Chondrocyte (in vitro differentiated cells): ENCODE data around the gene GASK1B. TPM values are rescaled to one million over a fixed set of nuclear protein-coding genes. Genes with fewer than 3 reads are reported as not detected.

Experiments
- DNase-seq: peaks from one replicate; pipeline ENCODE4 v3.0.0; 2021; ENCODE audit warnings: mixed read lengths, low spot score
- H3K27ac Mint-ChIP-seq: one replicate; pipeline ENCODE4 v1.8.0; 2021; ENCODE audit warnings: mild to moderate bottlenecking, moderate library complexity, mixed read lengths; ENCODE audit not compliant: unreplicated experiment
- H3K27me3 Mint-ChIP-seq: 2 replicates; pipeline ENCODE4 v1.8.0; 2021; ENCODE audit warnings: low read depth, mixed read lengths
- H3K36me3 Mint-ChIP-seq: 2 replicates; pipeline ENCODE4 v1.8.0; 2021; ENCODE audit warnings: low read depth, mixed read lengths
- H3K4me1 Mint-ChIP-seq: 2 replicates; pipeline ENCODE4 v1.8.0; 2021; ENCODE audit warnings: low read depth, mild to moderate bottlenecking, mixed read lengths
- H3K4me3 Mint-ChIP-seq: one replicate; pipeline ENCODE4 v1.8.0; 2021; ENCODE audit warnings: mild to moderate bottlenecking, moderate library complexity, mixed read lengths; ENCODE audit not compliant: unreplicated experiment
- H3K9me3 Mint-ChIP-seq: 2 replicates; pipeline ENCODE4 v1.8.0; 2021; ENCODE audit warnings: low read depth, mixed read lengths
- CTCF ChIP-seq: fragments of 200-600 bp; sonication (generic); IDR thresholded peaks from 2 replicates; pipeline ENCODE4 v1.5.0; 2021; ENCODE audit warnings: antibody characterized with exemption, mild to moderate bottlenecking, moderate library complexity
- total RNA-seq: library from RNA; stranded (reverse); gene quantifications from 3 replicates; pipeline ENCODE4 v1.2.1, GENCODE V29; 2021

GASK1B gene
- total RNA-seq, 1 donor from 2014 or later: 37.6 TPM

- no peak for TF ChIP-seq CTCF
- Mint-ChIP-seq H3K9me3 (no peaks in the 10 kb centered on the region), H3K4me3 (no peak overlapping the region), H3K4me1 (peaks cover 44% of the 10 kb centered on the region), H3K36me3 (no peaks in the 10 kb centered on the region), H3K27ac (no peak overlapping the region), H3K27me3 (no peaks in the 10 kb centered on the region)
- no peak for DNase-seq
These were observed 3.3 kb upstream of the GASK1B start for GRCh38 chr4:158176108-158176507.

GRCh38 chr4:158170691-158171561 is 1.9 kb downstream of the GASK1B start:
- Mint-ChIP-seq H3K36me3 (no peaks in the 10 kb centered on the region), H3K4me3 (peak overlapping the region; percentile 82), H3K27ac (peak overlapping the region; percentile 68), H3K27me3 (no peaks in the 10 kb centered on the region), H3K9me3 (no peaks in the 10 kb centered on the region), H3K4me1 (peaks cover 65% of the 10 kb centered on the region)
- DNase-seq: peak; percentile 79
- TF ChIP-seq CTCF: peak; percentile 67

- Mint-ChIP-seq H3K27ac (peak overlapping the region; percentile 43), H3K4me3 (peak overlapping the region; percentile 82), H3K4me1 (peaks cover 73% of the 10 kb centered on the region), H3K9me3 (no peaks in the 10 kb centered on the region), H3K27me3 (no peaks in the 10 kb centered on the region), H3K36me3 (no peaks in the 10 kb centered on the region)
- no peak for TF ChIP-seq CTCF
- DNase-seq: no peak
These were observed 2.7 kb downstream of the GASK1B start for GRCh38 chr4:158169931-158170690.

GRCh38 chr4:158169506-158169905 is 3.3 kb downstream of the GASK1B start:
- no peaks in the 10 kb centered on the region for H3K27me3 Mint-ChIP-seq
- peaks cover 79% of the 10 kb centered on the region for H3K4me1 Mint-ChIP-seq
- peak overlapping the region; percentile 28 for H3K27ac Mint-ChIP-seq
- no peak for DNase-seq
- peak overlapping the region; percentile 82 for H3K4me3 Mint-ChIP-seq
- no peaks in the 10 kb centered on the region for H3K9me3 Mint-ChIP-seq
- H3K36me3 Mint-ChIP-seq: no peaks in the 10 kb centered on the region
- no peak for TF ChIP-seq CTCF

GRCh38 chr4:158168606-158169005 is 4.2 kb downstream of the GASK1B start:
- H3K4me1 Mint-ChIP-seq: peaks cover 88% of the 10 kb centered on the region

More at GRCh38 chr4:158168606-158169005, 4.2 kb downstream of the GASK1B start:
- TF ChIP-seq CTCF: no peak
- Mint-ChIP-seq H3K27ac (no peak overlapping the region), H3K36me3 (no peaks in the 10 kb centered on the region), H3K27me3 (no peaks in the 10 kb centered on the region), H3K4me3 (peak overlapping the region; percentile 10), H3K9me3 (no peaks in the 10 kb centered on the region)
- no peak for DNase-seq
